Subcutaneous adipose tissue (tissue), 4 donors: ENCODE data around the gene VEPH1. TPM values are rescaled to one million over a fixed set of nuclear protein-coding genes. Genes with fewer than 3 reads are reported as not detected.

Experiments
- total RNA-seq, 4 donors: library from RNA; depleted of rRNA; stranded (reverse); fragments of >200 nt; gene quantifications; one replicate each; pipeline ENCODE4 v1.1.0, GENCODE V29; 2016
- TF ChIP-seq, protein P1 (sequence below): fragments of 450-650 bp; IDR thresholded peaks from one replicate; pipeline ENCODE4 v1.5.1; 2016; ENCODE audit warnings: low read depth, mild to moderate bottlenecking, control low read depth, antibody characterized with exemption, moderate library complexity

VEPH1 gene
- total RNA-seq, 4 donors from 2014 or later: 0.44 to 11.9 (median 3.1) TPM

DNA sequence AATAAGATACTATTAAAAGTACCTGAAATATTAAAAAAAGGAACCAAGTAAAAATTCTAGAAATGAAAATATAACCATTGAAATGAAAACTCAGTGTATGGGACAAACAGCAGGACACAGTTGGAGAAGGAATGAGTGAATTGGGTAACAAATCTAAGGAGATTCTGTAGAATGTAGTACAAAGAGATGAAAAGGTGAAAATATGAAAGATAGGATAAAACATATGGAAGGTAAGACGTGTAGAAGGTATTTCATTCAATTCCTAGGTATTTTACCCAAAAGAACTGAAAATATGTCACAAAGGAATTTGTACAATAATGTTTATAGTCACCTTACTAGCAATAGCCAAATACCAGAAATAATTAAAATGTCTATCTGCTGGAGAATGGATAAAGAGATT lies 260.4 kb downstream of the VEPH1 start:
- TF ChIP-seq, protein P1, sequence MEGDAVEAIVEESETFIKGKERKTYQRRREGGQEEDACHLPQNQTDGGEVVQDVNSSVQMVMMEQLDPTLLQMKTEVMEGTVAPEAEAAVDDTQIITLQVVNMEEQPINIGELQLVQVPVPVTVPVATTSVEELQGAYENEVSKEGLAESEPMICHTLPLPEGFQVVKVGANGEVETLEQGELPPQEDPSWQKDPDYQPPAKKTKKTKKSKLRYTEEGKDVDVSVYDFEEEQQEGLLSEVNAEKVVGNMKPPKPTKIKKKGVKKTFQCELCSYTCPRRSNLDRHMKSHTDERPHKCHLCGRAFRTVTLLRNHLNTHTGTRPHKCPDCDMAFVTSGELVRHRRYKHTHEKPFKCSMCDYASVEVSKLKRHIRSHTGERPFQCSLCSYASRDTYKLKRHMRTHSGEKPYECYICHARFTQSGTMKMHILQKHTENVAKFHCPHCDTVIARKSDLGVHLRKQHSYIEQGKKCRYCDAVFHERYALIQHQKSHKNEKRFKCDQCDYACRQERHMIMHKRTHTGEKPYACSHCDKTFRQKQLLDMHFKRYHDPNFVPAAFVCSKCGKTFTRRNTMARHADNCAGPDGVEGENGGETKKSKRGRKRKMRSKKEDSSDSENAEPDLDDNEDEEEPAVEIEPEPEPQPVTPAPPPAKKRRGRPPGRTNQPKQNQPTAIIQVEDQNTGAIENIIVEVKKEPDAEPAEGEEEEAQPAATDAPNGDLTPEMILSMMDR: no peak

DNA sequence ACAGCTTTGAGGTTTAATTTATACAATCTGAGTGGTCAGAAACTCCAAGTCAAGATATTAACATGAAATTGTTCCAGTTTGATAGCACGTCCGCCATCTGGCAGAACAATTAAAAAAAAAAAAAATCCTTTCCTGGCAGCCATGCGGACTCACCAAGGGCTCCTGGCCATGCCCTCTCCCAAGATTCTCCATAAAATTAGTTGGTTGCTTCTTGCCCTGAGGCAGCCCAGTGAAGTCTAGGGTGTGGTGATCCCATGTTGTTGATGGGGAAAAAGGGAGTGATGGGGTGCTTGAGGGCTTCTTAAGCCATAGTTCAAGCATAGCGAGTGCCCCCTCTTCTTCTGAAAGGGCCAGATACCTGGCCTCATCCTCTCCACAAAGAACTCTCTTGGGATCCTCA lies 261.6 kb downstream of the VEPH1 start:
- TF ChIP-seq, protein P1: no peak

DNA sequence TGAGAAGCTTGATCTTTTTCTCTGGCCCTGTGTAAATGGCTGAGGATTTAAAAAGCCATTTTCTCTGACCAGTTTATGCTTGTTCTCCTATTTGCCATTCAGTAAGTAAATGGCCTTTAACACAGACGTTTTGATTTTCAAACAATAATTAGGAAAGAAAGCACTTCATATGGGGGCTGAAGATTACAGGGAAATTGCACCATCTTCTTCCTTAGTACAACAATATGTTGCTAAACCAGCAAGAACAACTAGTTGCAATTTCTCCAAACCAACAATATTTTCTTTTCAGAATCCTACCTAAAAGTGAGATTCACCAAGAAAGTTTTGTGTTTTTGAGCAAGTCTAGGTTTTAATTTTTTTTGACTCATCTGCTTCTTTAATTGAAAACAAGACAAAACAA lies 262.8 kb downstream of the VEPH1 start:
- TF ChIP-seq, protein P1: no peak

DNA sequence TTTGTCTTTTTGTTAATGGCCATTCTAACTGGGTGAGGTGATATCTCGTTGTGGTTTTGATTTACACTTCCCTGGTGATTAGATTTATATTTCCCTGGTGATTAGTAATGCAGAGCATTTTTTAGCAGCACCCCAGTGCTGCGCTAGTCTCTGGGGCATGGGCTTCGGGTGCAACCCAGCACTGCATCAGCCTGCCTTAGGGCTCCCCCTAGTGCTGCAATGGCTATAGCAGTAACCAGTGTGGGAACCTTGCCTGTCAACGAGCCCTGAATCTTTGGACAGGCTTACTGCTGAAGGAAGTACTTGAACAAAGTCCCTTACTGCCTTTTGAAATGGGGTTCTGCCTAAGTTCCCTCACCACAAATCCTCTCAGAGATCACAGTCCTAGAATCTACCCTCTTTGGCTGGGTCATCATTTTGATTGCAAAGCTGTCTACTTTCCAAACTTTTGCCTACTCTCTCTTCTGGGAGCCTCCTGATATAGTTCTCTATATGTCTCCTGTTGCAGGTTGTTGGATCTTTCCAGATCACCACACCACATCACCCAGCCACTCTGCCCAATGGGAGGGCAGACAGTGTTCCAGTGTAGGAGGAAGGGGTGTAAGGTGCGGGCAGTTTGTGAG lies 264.0 kb downstream of the VEPH1 start:
- TF ChIP-seq, protein P1: no peak

DNA sequence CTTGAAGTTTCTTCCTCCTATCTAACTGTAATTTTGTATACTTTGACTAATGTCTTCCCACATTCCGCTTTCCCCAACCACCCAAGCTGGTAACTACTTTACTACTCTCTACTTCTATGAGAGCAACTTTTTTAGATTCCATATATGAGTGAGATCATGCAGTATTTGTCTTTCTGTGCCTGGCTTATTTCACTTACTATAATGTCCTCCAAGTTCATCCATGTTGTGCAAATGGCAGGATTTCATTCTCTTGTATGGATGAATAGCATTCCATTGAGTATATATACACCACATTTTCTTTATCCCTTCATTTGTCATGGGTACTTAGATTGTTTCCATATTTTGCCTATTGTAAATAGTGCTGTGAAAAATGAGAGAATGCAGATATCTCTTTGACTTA lies 264.8 kb downstream of the VEPH1 start:
- TF ChIP-seq, protein P1: no peak

DNA sequence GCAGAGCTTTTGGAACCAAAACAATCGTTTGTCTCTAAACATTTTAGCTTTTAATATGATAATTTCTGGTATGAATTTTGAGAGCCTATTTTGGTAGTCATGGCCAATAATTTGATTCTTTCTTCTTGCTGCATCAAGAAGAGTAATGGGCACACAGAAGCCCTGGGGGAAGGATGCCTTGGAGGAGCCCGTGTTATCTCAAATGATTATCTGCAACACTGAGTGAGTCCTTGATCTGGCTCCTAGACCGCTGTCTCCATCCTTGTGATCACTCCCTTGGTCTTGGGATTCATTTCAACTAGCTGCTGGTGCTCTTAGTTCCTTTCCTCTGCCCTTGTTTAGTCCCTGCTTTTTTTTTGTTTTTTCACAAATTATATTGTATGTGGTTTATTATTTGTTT lies 265.3 kb downstream of the VEPH1 start:
- TF ChIP-seq, protein P1: no peak

DNA sequence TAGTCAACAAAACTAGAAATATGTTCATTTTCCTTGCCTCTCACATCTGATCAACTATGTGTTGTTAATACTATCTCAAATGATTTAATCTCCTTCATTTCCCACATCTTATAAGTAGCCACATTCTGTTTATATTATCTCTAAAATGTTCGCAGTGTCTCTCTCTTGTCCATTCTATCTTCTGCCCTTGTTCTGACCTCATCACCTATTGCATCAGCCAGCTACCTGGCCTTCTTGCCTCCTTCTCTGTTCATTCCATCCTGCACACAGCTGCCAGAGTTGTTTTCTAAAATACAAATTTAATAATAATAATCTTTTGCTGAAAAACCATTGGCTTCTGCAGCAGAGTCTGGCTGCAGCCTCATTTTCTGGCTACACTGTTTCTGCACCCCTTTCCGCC lies 267.9 kb downstream of the VEPH1 start:
- TF ChIP-seq, protein P1: no peak
